Hepatocyte (in vitro differentiated cells): ENCODE results near the gene CDADC1.

Source experiments
- EZH2 ChIP-seq: fragments of 200-600 bp; sonication (generic); IDR thresholded peaks from 2 replicates; pipeline ENCODE4 v1.6.1; 2016; ENCODE audit warnings: antibody characterized with exemption, mild to moderate bottlenecking, borderline replicate concordance
- TF ChIP-seq, protein P1 (sequence below): fragments of 200-600 bp; sonication (generic); IDR thresholded peaks from 2 replicates; pipeline ENCODE4 v1.5.1; 2016; ENCODE audit warnings: antibody characterized with exemption, mild to moderate bottlenecking; ENCODE audit not compliant: poor library complexity

DNA sequence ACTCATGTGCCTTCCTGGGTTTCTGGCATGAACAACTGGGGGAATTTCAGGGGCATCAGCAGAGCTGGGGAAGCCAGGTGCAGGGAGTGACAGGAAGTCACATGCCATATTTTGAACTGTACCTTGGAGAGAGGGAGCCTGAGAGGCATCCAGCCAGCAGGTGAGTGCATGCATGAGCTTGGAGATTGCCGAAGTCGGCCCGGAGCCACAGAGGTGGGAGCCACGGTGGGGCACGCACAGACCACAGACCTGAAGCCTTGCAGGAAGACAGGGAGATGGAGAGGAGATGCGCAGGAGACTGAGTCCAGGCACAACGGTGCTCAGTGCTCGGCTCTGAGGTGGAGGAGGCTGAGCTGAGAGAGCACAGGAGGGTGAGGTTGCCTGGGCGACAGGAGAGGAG, 55.1 kb downstream of the CDADC1 start:
- TF ChIP-seq, protein P1, sequence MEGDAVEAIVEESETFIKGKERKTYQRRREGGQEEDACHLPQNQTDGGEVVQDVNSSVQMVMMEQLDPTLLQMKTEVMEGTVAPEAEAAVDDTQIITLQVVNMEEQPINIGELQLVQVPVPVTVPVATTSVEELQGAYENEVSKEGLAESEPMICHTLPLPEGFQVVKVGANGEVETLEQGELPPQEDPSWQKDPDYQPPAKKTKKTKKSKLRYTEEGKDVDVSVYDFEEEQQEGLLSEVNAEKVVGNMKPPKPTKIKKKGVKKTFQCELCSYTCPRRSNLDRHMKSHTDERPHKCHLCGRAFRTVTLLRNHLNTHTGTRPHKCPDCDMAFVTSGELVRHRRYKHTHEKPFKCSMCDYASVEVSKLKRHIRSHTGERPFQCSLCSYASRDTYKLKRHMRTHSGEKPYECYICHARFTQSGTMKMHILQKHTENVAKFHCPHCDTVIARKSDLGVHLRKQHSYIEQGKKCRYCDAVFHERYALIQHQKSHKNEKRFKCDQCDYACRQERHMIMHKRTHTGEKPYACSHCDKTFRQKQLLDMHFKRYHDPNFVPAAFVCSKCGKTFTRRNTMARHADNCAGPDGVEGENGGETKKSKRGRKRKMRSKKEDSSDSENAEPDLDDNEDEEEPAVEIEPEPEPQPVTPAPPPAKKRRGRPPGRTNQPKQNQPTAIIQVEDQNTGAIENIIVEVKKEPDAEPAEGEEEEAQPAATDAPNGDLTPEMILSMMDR: no peak
- TF ChIP-seq EZH2: no peak
